Muscle layer of colon (tissue), 2 donors: ENCODE measurements around the gene TAS1R1.
A peak's percentile ranks its signal among the peaks of the same experiment; 100 is the strongest.

ENCODE experiments used
- H3K27ac ChIP-seq: one replicate; pipeline ENCODE4 v1.7.0; 2013; ENCODE audit warnings: low read depth, mild to moderate bottlenecking, low read length, moderate library complexity
- H3K27me3 ChIP-seq, 2 donors: one replicate each; pipeline ENCODE4 v1.7.0; 2013; ENCODE audit warnings: low read length in 2 of 2, mild to moderate bottlenecking in 2 of 2; ENCODE audit not compliant: insufficient read depth in 2 of 2, control insufficient read depth in 1 of 2
- H3K36me3 ChIP-seq: one replicate; pipeline ENCODE4 v1.7.0; 2013; ENCODE audit warnings: mild to moderate bottlenecking, low read length; ENCODE audit not compliant: insufficient read depth
- H3K4me1 ChIP-seq: one replicate; pipeline ENCODE4 v1.7.0; 2013; ENCODE audit warnings: mild to moderate bottlenecking, low read length; ENCODE audit not compliant: insufficient read depth
- H3K4me3 ChIP-seq, 2 donors: one replicate each; pipeline ENCODE4 v1.7.0; 2013; ENCODE audit warnings: low read length in 2 of 2, low read depth in 1 of 2, mild to moderate bottlenecking in 1 of 2, moderate library complexity in 1 of 2
- H3K9ac ChIP-seq: one replicate; pipeline ENCODE4 v1.7.0; 2013; ENCODE audit warnings: low read length
- H3K9me3 ChIP-seq: one replicate; pipeline ENCODE4 v1.7.0; 2013; ENCODE audit warnings: mild to moderate bottlenecking, low read length
- donor health status: abdominal sarcoma.
- donor health status: Adenocarcinoma of cecum.

Gene TAS1R1

GRCh38 chr1:6602669-6603237 lies 47.6 kb downstream of the TAS1R1 start, which contains the start of gene KLHL21:
KLHL21 (minus strand) TSS chr1:6602869; CDS start chr1:6602817, 52 bp downstream.
- H3K4me3 ChIP-seq: peak within 1 kb of the TSS; percentile 96 to 100
- peaks cover 17% of the 10 kb centered on the region for H3K36me3 ChIP-seq
- H3K9ac ChIP-seq: peak within 1 kb of the TSS; percentile 92
- H3K27ac ChIP-seq: peak within 1 kb of the TSS; percentile 99
- H3K9me3 ChIP-seq: no peaks in the 10 kb centered on the region
- peaks cover 40% of the 10 kb centered on the region for H3K4me1 ChIP-seq
- no peaks in the 10 kb centered on the region for H3K27me3 ChIP-seq

- Histone ChIP-seq H3K27ac (peak overlapping the region; percentile 99), H3K4me1 (peaks cover 34% of the 10 kb centered on the region), H3K9me3 (no peaks in the 10 kb centered on the region), H3K9ac (peak overlapping the region; percentile 81), H3K27me3 (no peaks in the 10 kb centered on the region), H3K36me3 (peaks cover 10% of the 10 kb centered on the region), H3K4me3 (peak overlapping the region; percentile 48 to 69)
These were observed 48.3 kb downstream of the TAS1R1 start for GRCh38 chr1:6603238-6603914.

- peak overlapping the region; percentile 48 to 69 for H3K4me3 ChIP-seq
- no peaks in the 10 kb centered on the region for H3K9me3 ChIP-seq
- no peaks in the 10 kb centered on the region for H3K27me3 ChIP-seq
- peaks cover 5% of the 10 kb centered on the region for H3K36me3 ChIP-seq
- peaks cover 29% of the 10 kb centered on the region for H3K4me1 ChIP-seq
- H3K27ac ChIP-seq: peak overlapping the region; percentile 99
- peak overlapping the region; percentile 81 for H3K9ac ChIP-seq
These were observed 48.9 kb downstream of the TAS1R1 start for GRCh38 chr1:6603915-6604558.

GRCh38 chr1:6612641-6613360 lies 57.7 kb downstream of the TAS1R1 start:
- Histone ChIP-seq H3K4me3 (peak overlapping the region; percentile 88 to 91), H3K9ac (peak overlapping the region; percentile 97), H3K27ac (peak overlapping the region; percentile 96), H3K4me1 (peaks cover 39% of the 10 kb centered on the region), H3K9me3 (no peaks in the 10 kb centered on the region), H3K27me3 (no peaks in the 10 kb centered on the region), H3K36me3 (peaks cover 5% of the 10 kb centered on the region)

GRCh38 chr1:6613361-6614018 lies 58.4 kb downstream of the TAS1R1 start, which contains the start of gene PHF13:
PHF13 (plus strand) TSS chr1:6613731; CDS start chr1:6614067, 336 bp downstream.
- Histone ChIP-seq H3K9me3 (no peaks in the 10 kb centered on the region), H3K4me1 (peaks cover 39% of the 10 kb centered on the region), H3K4me3 (peak within 1 kb of the TSS; percentile 88 to 91), H3K9ac (peak within 1 kb of the TSS; percentile 97), H3K36me3 (peaks cover 8% of the 10 kb centered on the region), H3K27me3 (no peaks in the 10 kb centered on the region), H3K27ac (peak within 1 kb of the TSS; percentile 99)

GRCh38 chr1:6614019-6614928 lies 59.2 kb downstream of the TAS1R1 start:
- Histone ChIP-seq H3K36me3 (peaks cover 8% of the 10 kb centered on the region), H3K4me1 (peaks cover 37% of the 10 kb centered on the region), H3K9ac (no peak overlapping the region), H3K4me3 (peak overlapping the region; percentile 50 to 68), H3K27ac (peak overlapping the region; percentile 99), H3K9me3 (no peaks in the 10 kb centered on the region), H3K27me3 (no peaks in the 10 kb centered on the region)

GRCh38 chr1:6614929-6615785 lies 60.0 kb downstream of the TAS1R1 start:
- peak overlapping the region; percentile 61 to 83 for H3K4me3 ChIP-seq
- peak overlapping the region; percentile 86 for H3K27ac ChIP-seq
- no peaks in the 10 kb centered on the region for H3K9me3 ChIP-seq
- no peaks in the 10 kb centered on the region for H3K27me3 ChIP-seq
- peak overlapping the region; percentile 34 for H3K9ac ChIP-seq
- peaks cover 17% of the 10 kb centered on the region for H3K36me3 ChIP-seq
- H3K4me1 ChIP-seq: peaks cover 33% of the 10 kb centered on the region

- Histone ChIP-seq H3K9me3 (no peaks in the 10 kb centered on the region), H3K27ac (no peak overlapping the region), H3K36me3 (peaks cover 46% of the 10 kb centered on the region), H3K9ac (no peak overlapping the region), H3K4me1 (peaks cover 18% of the 10 kb centered on the region), H3K4me3 (no peak overlapping the region), H3K27me3 (no peaks in the 10 kb centered on the region)
These were observed 63.9 kb downstream of the TAS1R1 start for GRCh38 chr1:6619045-6619444.

GRCh38 chr1:6621429-6622391 lies 66.6 kb downstream of the TAS1R1 start:
- Histone ChIP-seq H3K36me3 (peaks cover 46% of the 10 kb centered on the region), H3K4me1 (peaks cover 19% of the 10 kb centered on the region), H3K9me3 (no peaks in the 10 kb centered on the region), H3K4me3 (no peak overlapping the region), H3K27me3 (no peaks in the 10 kb centered on the region), H3K9ac (no peak overlapping the region), H3K27ac (no peak overlapping the region)
